Right atrium auricular region (tissue), 2 donors: ENCODE measurements around the gene SLC29A1. TPM values are rescaled to one million over a fixed set of nuclear protein-coding genes. Genes with fewer than 3 reads are reported as not detected.
A peak's percentile ranks its signal among the peaks of the same experiment; 100 is the strongest.

Experiments
- DNase-seq: peaks from one replicate; pipeline ENCODE4 v3.0.0-alpha.2; 2019; ENCODE audit warnings: low spot score
- H3K27ac ChIP-seq, 2 donors: fragments of 200-600 bp; sonication (generic); 1 replicate in 1 of 2; 2 replicates in 1 of 2; pipeline ENCODE4 v1.5.1; 2016 to 2019
- H3K27me3 ChIP-seq, 2 donors: fragments of 200-600 bp; sonication (generic); one replicate each; pipeline versions ENCODE4 v1.5.1 to v1.6.0; 2017 to 2019
- H3K36me3 ChIP-seq: fragments of 200-600 bp; sonication (generic); one replicate; pipeline ENCODE4 v1.5.1; 2016
- H3K4me1 ChIP-seq, 2 donors: fragments of 200-600 bp; sonication (generic); one replicate each; pipeline versions ENCODE4 v1.5.1 to v1.6.0; 2017 to 2019
- H3K4me3 ChIP-seq, 2 donors: fragments of 200-600 bp; sonication (generic); 1 replicate in 1 of 2; 2 replicates in 1 of 2; pipeline ENCODE4 v1.5.1; 2017 to 2019; ENCODE audit warnings: mild to moderate bottlenecking in 1 of 2, moderate library complexity in 1 of 2
- H3K9me3 ChIP-seq, 2 donors: fragments of 200-600 bp; sonication (generic); one replicate each; pipeline ENCODE4 v1.5.1; 2019
- CTCF ChIP-seq, 2 donors: fragments of 200-600 bp; sonication (generic); IDR thresholded peaks; one replicate each; pipeline ENCODE4 v1.5.1; 2019; ENCODE audit warnings: antibody characterized with exemption in 2 of 2
- total RNA-seq, 2 donors: library from RNA; depleted of rRNA; stranded (reverse); fragments of >200 nt; gene quantifications; one replicate each; pipeline ENCODE4 v1.1.0, GENCODE V29; 2016

Gene SLC29A1
- total RNA-seq, 2 donors from 2014 or later, result 105 to 256 TPM

GRCh38 chr6:44238687-44239350, 15.4 kb downstream of the SLC29A1 start:
- TF ChIP-seq CTCF (IDR thresholded peaks at IDR 0.05), result no peak
- H3K4me1 ChIP-seq, result peaks cover 0 to 38% of the 10 kb centered on the region in 2 donors

DNA sequence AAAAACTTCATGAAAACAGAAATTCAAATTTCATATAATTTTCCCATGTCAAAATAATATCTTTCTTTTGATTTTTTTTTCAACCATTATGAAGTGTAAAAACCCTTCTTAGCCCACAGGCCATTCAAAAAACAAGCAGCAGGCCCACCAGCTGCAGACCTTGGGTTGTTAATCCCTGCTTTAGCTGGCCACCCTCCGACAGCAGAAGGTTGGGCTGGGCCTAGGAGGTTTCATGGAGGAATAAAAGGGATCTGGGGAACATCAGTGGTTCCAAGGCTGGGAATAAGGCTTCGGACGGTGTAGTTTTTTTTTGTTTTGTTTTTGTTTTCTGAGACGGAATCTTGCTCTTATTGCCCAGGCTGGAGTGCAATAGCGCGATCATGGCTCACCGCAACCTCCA, 19.9 kb downstream of the SLC29A1 start:
- Histone ChIP-seq H3K27ac (no peak overlapping the region), H3K36me3 (no peaks in the 10 kb centered on the region), H3K27me3 (no peaks in the 10 kb centered on the region), H3K4me3 (no peak overlapping the region), H3K9me3 (no peaks in the 10 kb centered on the region), H3K4me1 (peaks cover 0 to 11% of the 10 kb centered on the region in 2 donors)
- no peak for TF ChIP-seq CTCF (IDR thresholded peaks at IDR 0.05)
- DNase-seq, result no peak

More at GRCh38 chr6:44238687-44239350, 15.4 kb downstream of the SLC29A1 start:
- DNase-seq, result no peak
- Histone ChIP-seq H3K36me3 (no peaks in the 10 kb centered on the region), H3K4me3 (no peak overlapping the region), H3K9me3 (no peaks in the 10 kb centered on the region), H3K27me3 (no peaks in the 10 kb centered on the region), H3K27ac (peak overlapping the region; percentile 98)

DNA sequence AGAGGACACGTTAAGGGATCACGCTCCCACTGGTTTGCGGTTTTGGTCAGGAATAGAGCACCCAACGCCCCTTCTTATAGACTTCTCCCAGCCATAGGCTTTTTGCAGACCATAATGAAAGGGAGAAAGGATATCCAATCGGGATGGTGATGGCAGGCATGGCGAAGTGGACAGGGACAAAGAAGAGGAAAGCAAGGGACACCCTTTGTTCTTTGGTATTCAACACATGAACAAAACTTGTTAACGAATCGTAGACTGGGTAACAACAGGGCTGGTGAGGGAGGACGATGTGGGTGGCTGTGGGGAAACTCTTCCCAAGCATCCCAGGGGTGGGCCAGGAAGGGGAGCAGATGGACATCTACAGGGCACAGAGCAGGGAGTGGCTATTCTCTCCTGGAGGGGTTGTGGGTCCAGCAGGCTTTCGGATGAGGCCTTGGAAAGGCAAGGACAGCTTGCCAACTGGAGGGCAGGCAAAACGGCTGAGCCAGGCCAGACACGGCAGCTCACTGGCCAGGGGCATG, 22.1 kb downstream of the SLC29A1 start:
- H3K27ac ChIP-seq, result peak overlapping the region; percentile 100
- peaks cover 21% of the 10 kb centered on the region for H3K36me3 ChIP-seq
- no peak for TF ChIP-seq CTCF (IDR thresholded peaks at IDR 0.05)
- H3K4me3 ChIP-seq, result peak overlapping the region; percentile 92 to 95
- H3K9me3 ChIP-seq, result no peaks in the 10 kb centered on the region
- no peaks in the 10 kb centered on the region for H3K27me3 ChIP-seq
- peaks cover 0 to 28% of the 10 kb centered on the region in 2 donors for H3K4me1 ChIP-seq
- DNase-seq, result no peak

GRCh38 chr6:44245912-44246662, 22.7 kb downstream of the SLC29A1 start:
- Histone ChIP-seq H3K36me3 (peaks cover 27% of the 10 kb centered on the region), H3K4me1 (peaks cover 0 to 35% of the 10 kb centered on the region in 2 donors), H3K27ac (peak overlapping the region; percentile 100), H3K27me3 (no peaks in the 10 kb centered on the region), H3K4me3 (peak overlapping the region; percentile 92 to 95), H3K9me3 (no peaks in the 10 kb centered on the region)
- peak; percentile 88 for DNase-seq
- TF ChIP-seq CTCF (IDR thresholded peaks at IDR 0.05), result peak in 1 of 2 donors; percentile 62

- peak; percentile 98 for DNase-seq
- Histone ChIP-seq H3K4me1 (peaks cover 0 to 36% of the 10 kb centered on the region in 2 donors), H3K9me3 (no peaks in the 10 kb centered on the region), H3K27me3 (no peaks in the 10 kb centered on the region), H3K36me3 (peaks cover 34% of the 10 kb centered on the region), H3K4me3 (peak within 1 kb of the TSS; percentile 92 to 95), H3K27ac (peak within 1 kb of the TSS; percentile 100)
- TF ChIP-seq CTCF (IDR thresholded peaks at IDR 0.05), result no peak
Measured at GRCh38 chr6:44246663-44247337, 23.4 kb downstream of the SLC29A1 start, which contains the start of gene HSP90AB1. Gene HSP90AB1 (plus strand): TSS chr6:44247101. CDS start chr6:44248630, 1,529 bp downstream.
